ENCODE measurements around the gene ULBP3.
A peak's percentile ranks its signal among the peaks of the same experiment; 100 is the strongest.

Gene ULBP3

GRCh38 chr6:150068720-150069648 is at the start of gene ULBP3:
Gene ULBP3, minus strand, starts transcription at chr6:150069121. Its CDS starts 55 bp downstream, at chr6:150069066.
- no CpG with 5 or more reads among the region's 72 CpGs for WGBS (ENCODE audit: insufficient coverage, insufficient read length)
- no peaks in the 10 kb centered on the region; the same call in 1 of the 2 replicates for H3K27me3 ChIP-seq (ENCODE audit: control insufficient read depth, insufficient read depth, low read length)

GRCh38 chr6:150118627-150119026 is 49.7 kb upstream of the ULBP3 start:
- WGBS (ENCODE audit: insufficient coverage, insufficient read length), result no CpG with 5 or more reads among the region's 9 CpGs
- H3K36me3 ChIP-seq (ENCODE audit: control insufficient read depth, insufficient read depth, low read length), result no peaks in the 10 kb centered on the region
- H3K4me3 ChIP-seq (ENCODE audit: low read length), result no peak overlapping the region
- H3K27ac ChIP-seq (ENCODE audit: low read length), result no peak overlapping the region
- H3K9me3 ChIP-seq (ENCODE audit: control insufficient read depth, insufficient read depth, low read length), result no peaks in the 10 kb centered on the region
- H3K4me1 ChIP-seq (ENCODE audit: control insufficient read depth, insufficient read depth, low read length), result no peaks in the 10 kb centered on the region
- H3K27me3 ChIP-seq (ENCODE audit: control insufficient read depth, insufficient read depth, low read length), result no peaks in the 10 kb centered on the region
- DNase-seq (ENCODE audit: low read depth, low spot score), result no peak

More at GRCh38 chr6:150068720-150069648, at the start of gene ULBP3:
- no peaks in the 10 kb centered on the region; the same call in 1 of the 2 replicates for H3K4me1 ChIP-seq (ENCODE audit: control insufficient read depth, insufficient read depth, low read length)
- no peaks in the 10 kb centered on the region for H3K9me3 ChIP-seq (ENCODE audit: control insufficient read depth, insufficient read depth, low read length)
- H3K36me3 ChIP-seq (ENCODE audit: control insufficient read depth, insufficient read depth, low read length), result no peaks in the 10 kb centered on the region
- peak; percentile 67 for DNase-seq (ENCODE audit: low read depth, low spot score)
- peak within 1 kb of the TSS; percentile 44; the same call in 1 of the 2 replicates for H3K4me3 ChIP-seq (ENCODE audit: low read length)
- H3K27ac ChIP-seq (ENCODE audit: low read length), result no peak within 1 kb of the TSS

- Histone ChIP-seq H3K4me1 (ENCODE audit: control insufficient read depth, insufficient read depth, low read length) (no peaks in the 10 kb centered on the region), H3K27ac (ENCODE audit: low read length) (no peak overlapping the region), H3K36me3 (ENCODE audit: control insufficient read depth, insufficient read depth, low read length) (no peaks in the 10 kb centered on the region), H3K4me3 (ENCODE audit: low read length) (no peak overlapping the region), H3K27me3 (ENCODE audit: control insufficient read depth, insufficient read depth, low read length) (no peaks in the 10 kb centered on the region), H3K9me3 (ENCODE audit: control insufficient read depth, insufficient read depth, low read length) (no peaks in the 10 kb centered on the region)
- WGBS (ENCODE audit: insufficient coverage, insufficient read length), result no CpG with 5 or more reads among the region's 6 CpGs
- DNase-seq (ENCODE audit: low read depth, low spot score), result no peak
These were observed 49.3 kb upstream of the ULBP3 start for GRCh38 chr6:150118203-150118602.

GRCh38 chr6:150116200-150116800 is 47.4 kb upstream of the ULBP3 start:
- no peak for DNase-seq (ENCODE audit: low read depth, low spot score)

GRCh38 chr6:150115769-150116168 is 46.8 kb upstream of the ULBP3 start:
- Histone ChIP-seq H3K4me1 (ENCODE audit: control insufficient read depth, insufficient read depth, low read length) (no peaks in the 10 kb centered on the region), H3K9me3 (ENCODE audit: control insufficient read depth, insufficient read depth, low read length) (no peaks in the 10 kb centered on the region), H3K27ac (ENCODE audit: low read length) (no peak overlapping the region), H3K36me3 (ENCODE audit: control insufficient read depth, insufficient read depth, low read length) (no peaks in the 10 kb centered on the region), H3K4me3 (ENCODE audit: low read length) (no peak overlapping the region), H3K27me3 (ENCODE audit: control insufficient read depth, insufficient read depth, low read length) (no peaks in the 10 kb centered on the region)
- DNase-seq (ENCODE audit: low read depth, low spot score), result no peak
- no CpG with 5 or more reads among the region's 25 CpGs for WGBS (ENCODE audit: insufficient coverage, insufficient read length)

More at GRCh38 chr6:150116200-150116800, 47.4 kb upstream of the ULBP3 start:
- Histone ChIP-seq H3K4me3 (ENCODE audit: low read length) (no peak overlapping the region), H3K27ac (ENCODE audit: low read length) (no peak overlapping the region), H3K4me1 (ENCODE audit: control insufficient read depth, insufficient read depth, low read length) (no peaks in the 10 kb centered on the region), H3K27me3 (ENCODE audit: control insufficient read depth, insufficient read depth, low read length) (no peaks in the 10 kb centered on the region), H3K36me3 (ENCODE audit: control insufficient read depth, insufficient read depth, low read length) (no peaks in the 10 kb centered on the region), H3K9me3 (ENCODE audit: control insufficient read depth, insufficient read depth, low read length) (no peaks in the 10 kb centered on the region)
- WGBS (ENCODE audit: insufficient coverage, insufficient read length), result no CpG with 5 or more reads among the region's 8 CpGs

GRCh38 chr6:150112233-150112632 is 43.3 kb upstream of the ULBP3 start:
- Histone ChIP-seq H3K27me3 (ENCODE audit: control insufficient read depth, insufficient read depth, low read length) (no peaks in the 10 kb centered on the region), H3K4me3 (ENCODE audit: low read length) (no peak overlapping the region), H3K4me1 (ENCODE audit: control insufficient read depth, insufficient read depth, low read length) (no peaks in the 10 kb centered on the region), H3K9me3 (ENCODE audit: control insufficient read depth, insufficient read depth, low read length) (no peaks in the 10 kb centered on the region), H3K36me3 (ENCODE audit: control insufficient read depth, insufficient read depth, low read length) (no peaks in the 10 kb centered on the region), H3K27ac (ENCODE audit: low read length) (no peak overlapping the region)
- no CpG with 5 or more reads among the region's 6 CpGs for WGBS (ENCODE audit: insufficient coverage, insufficient read length)
- no peak for DNase-seq (ENCODE audit: low read depth, low spot score)

- WGBS (ENCODE audit: insufficient coverage, insufficient read length), result no CpG with 5 or more reads among the region's 4 CpGs
- H3K4me3 ChIP-seq (ENCODE audit: low read length), result no peak overlapping the region
- no peak overlapping the region for H3K27ac ChIP-seq (ENCODE audit: low read length)
- no peaks in the 10 kb centered on the region for H3K9me3 ChIP-seq (ENCODE audit: control insufficient read depth, insufficient read depth, low read length)
- H3K27me3 ChIP-seq (ENCODE audit: control insufficient read depth, insufficient read depth, low read length), result no peaks in the 10 kb centered on the region
- H3K36me3 ChIP-seq (ENCODE audit: control insufficient read depth, insufficient read depth, low read length), result no peaks in the 10 kb centered on the region
- DNase-seq (ENCODE audit: low read depth, low spot score), result no peak
- no peaks in the 10 kb centered on the region for H3K4me1 ChIP-seq (ENCODE audit: control insufficient read depth, insufficient read depth, low read length)
These were observed 33.9 kb upstream of the ULBP3 start for GRCh38 chr6:150102750-150103270.

- H3K4me1 ChIP-seq (ENCODE audit: control insufficient read depth, insufficient read depth, low read length), result no peaks in the 10 kb centered on the region
- no peaks in the 10 kb centered on the region for H3K27me3 ChIP-seq (ENCODE audit: control insufficient read depth, insufficient read depth, low read length)
- DNase-seq (ENCODE audit: low read depth, low spot score), result no peak
- H3K27ac ChIP-seq (ENCODE audit: low read length), result no peak overlapping the region
- no peaks in the 10 kb centered on the region for H3K36me3 ChIP-seq (ENCODE audit: control insufficient read depth, insufficient read depth, low read length)
- no peak overlapping the region for H3K4me3 ChIP-seq (ENCODE audit: low read length)
- H3K9me3 ChIP-seq (ENCODE audit: control insufficient read depth, insufficient read depth, low read length), result no peaks in the 10 kb centered on the region
- WGBS (ENCODE audit: insufficient coverage, insufficient read length), result no CpG with 5 or more reads among the region's 19 CpGs
These were observed 31.8 kb upstream of the ULBP3 start for GRCh38 chr6:150100745-150101144.

- WGBS (ENCODE audit: insufficient coverage, insufficient read length), result no CpG with 5 or more reads among the region's 11 CpGs
- Histone ChIP-seq H3K27ac (ENCODE audit: low read length) (no peak overlapping the region), H3K27me3 (ENCODE audit: control insufficient read depth, insufficient read depth, low read length) (no peaks in the 10 kb centered on the region), H3K4me3 (ENCODE audit: low read length) (no peak overlapping the region), H3K4me1 (ENCODE audit: control insufficient read depth, insufficient read depth, low read length) (no peaks in the 10 kb centered on the region), H3K9me3 (ENCODE audit: control insufficient read depth, insufficient read depth, low read length) (no peaks in the 10 kb centered on the region), H3K36me3 (ENCODE audit: control insufficient read depth, insufficient read depth, low read length) (no peaks in the 10 kb centered on the region)
- DNase-seq (ENCODE audit: low read depth, low spot score), result no peak
These were observed 31.0 kb upstream of the ULBP3 start for GRCh38 chr6:150099953-150100352.

GRCh38 chr6:150099546-150099945 is 30.6 kb upstream of the ULBP3 start:
- no CpG with 5 or more reads among the region's 8 CpGs for WGBS (ENCODE audit: insufficient coverage, insufficient read length)
- Histone ChIP-seq H3K27ac (ENCODE audit: low read length) (no peak overlapping the region), H3K4me1 (ENCODE audit: control insufficient read depth, insufficient read depth, low read length) (no peaks in the 10 kb centered on the region), H3K36me3 (ENCODE audit: control insufficient read depth, insufficient read depth, low read length) (no peaks in the 10 kb centered on the region), H3K27me3 (ENCODE audit: control insufficient read depth, insufficient read depth, low read length) (no peaks in the 10 kb centered on the region), H3K4me3 (ENCODE audit: low read length) (no peak overlapping the region), H3K9me3 (ENCODE audit: control insufficient read depth, insufficient read depth, low read length) (no peaks in the 10 kb centered on the region)
- no peak for DNase-seq (ENCODE audit: low read depth, low spot score)
